ENCODE measurements around the gene TPK1. TPM values are rescaled to one million over a fixed set of nuclear protein-coding genes. Genes with fewer than 3 reads are reported as not detected.

The TPK1 gene
- total and polyA plus RNA-seq, 2 of the 4 experiments (the other 2 are of a cell fraction): 0.38 to 1.8 TPM

GRCh38 chr7:144452064-144452463 is 383.8 kb downstream of the TPK1 start:
- Histone ChIP-seq H3K4ac (ENCODE audit: low read depth, low read length) (no peak overlapping the region), H2BK20ac (ENCODE audit: low read depth, low read length) (no peak overlapping the region), H3K27me3 (ENCODE audit: control insufficient read depth, insufficient read depth, low read length) (no peaks in the 10 kb centered on the region), H2AK9ac (replicated peaks; ENCODE audit: low read depth, low read length, poor library complexity) (no peak overlapping the region), H3K27ac (ENCODE audit: insufficient read depth, low read length) (no peak overlapping the region), H2BK15ac (ENCODE audit: low read depth, low read length) (no peak overlapping the region), H2BK5ac (ENCODE audit: low read depth, low read length, poor library complexity, severe bottlenecking) (no peak overlapping the region), H4K8ac (ENCODE audit: low read depth in 2 of 2, low read length in 2 of 2) (no peak overlapping the region), H4K91ac (ENCODE audit: insufficient read depth, low read depth, low read length) (no peak overlapping the region), H4K5ac (ENCODE audit: low read depth, low read length) (no peak overlapping the region), H2AK5ac (ENCODE audit: low read depth, low read length) (no peak overlapping the region), H3K18ac (ENCODE audit: low read depth, low read length) (no peak overlapping the region), H3K4me2 (ENCODE audit: low read depth, low read length) (no peak overlapping the region), H3K56ac (ENCODE audit: extremely low read depth, insufficient read depth, low read length) (no peak overlapping the region), H3K9me3 (ENCODE audit: control insufficient read depth, insufficient read depth, low read length) (peaks cover 12% of the 10 kb centered on the region), H3K4me1 (ENCODE audit: control insufficient read depth, insufficient read depth, low read length) (no peaks in the 10 kb centered on the region), H3K9ac (ENCODE audit: low read depth, low read length) (no peak overlapping the region), H2BK120ac (ENCODE audit: low read depth, low read length) (no peak overlapping the region), H3K36me3 (ENCODE audit: control insufficient read depth, insufficient read depth, low read length) (no peaks in the 10 kb centered on the region), H4K20me1 (ENCODE audit: insufficient read depth, low read length) (no peaks in the 10 kb centered on the region), H3K23ac (ENCODE audit: low read depth, low read length) (no peak overlapping the region), H2AFZ (replicated peaks; ENCODE audit: low read length, poor library complexity) (no peak overlapping the region), H3K4me3 (ENCODE audit: insufficient read depth, low read depth, low read length) (no peak overlapping the region), H3K9me1 (ENCODE audit: insufficient read depth, low read length) (no peaks in the 10 kb centered on the region), H3K14ac (replicated peaks; ENCODE audit: low read depth, low read length) (no peak overlapping the region), H3K79me1 (ENCODE audit: low read depth in 1 of 2, low read length in 2 of 2) (no peaks in the 10 kb centered on the region)
- no TSS peak for BruUV-seq (replicated peaks)
- ChIA-PET POLR2A (ENCODE audit: unreplicated experiment) (no interaction called here), CTCF (no interaction called here)
- intact Hi-C loops (cut with micrococcal nuclease) (no loop called here), dilution Hi-C loops (cut with HindIII; ENCODE audit: low sequenced_read_pairs, unreplicated experiment) (no loop called here), in situ Hi-C loops (cut with MboI; ENCODE audit: low sequenced_read_pairs) (no loop called here)
- DNase-seq (no peak), ATAC-seq (ENCODE audit: low read depth) (no peak)
- no peak for TF ChIP-seq RCOR1 (IDR thresholded peaks at IDR 0.05; ENCODE audit: insufficient replicate concordance, low read length)
- no peak for TF ChIP-seq FOS (IDR thresholded peaks at IDR 0.05; ENCODE audit: low read depth, low read length)
- no CpG with 5 or more reads among the region's 5 CpGs for whole genome bisulfite sequencing, 2 experiments (ENCODE audit: extremely low coverage in 2 of 2, insufficient read length in 1 of 2)
